DMS153 (cell line): ENCODE results near the gene FPR1.
"Not testable (repeated sequence)": the region's sequence is repeated elsewhere in the genome, so short reads cannot be mapped to it uniquely, and the experiment has no call there.

Experiments used
- DNase-seq: peaks from one replicate; lab custom pipeline; 2025; lab: John Stamatoyannopoulos, UW

The FPR1 gene

DNA sequence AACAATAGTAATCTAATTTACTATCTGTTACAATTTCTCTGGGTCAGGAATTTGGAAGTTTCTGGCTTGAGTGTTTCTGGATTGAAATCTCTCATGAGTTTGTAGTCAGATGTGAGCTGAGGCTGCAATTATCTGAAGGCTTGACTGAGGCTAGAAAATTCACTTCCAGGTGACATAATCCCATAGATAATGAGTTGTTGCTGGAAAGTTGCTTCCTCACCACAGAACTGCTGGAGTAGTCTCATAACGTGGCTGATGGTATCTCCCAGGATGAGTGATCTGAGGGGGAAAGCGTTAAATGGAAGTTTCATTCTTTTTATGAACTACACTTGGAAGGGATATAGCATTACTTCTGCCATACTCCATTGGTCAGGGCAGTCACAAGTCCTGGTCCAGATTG lies 28.0 kb upstream of the FPR1 start:
- DNase-seq, result no peak

DNA sequence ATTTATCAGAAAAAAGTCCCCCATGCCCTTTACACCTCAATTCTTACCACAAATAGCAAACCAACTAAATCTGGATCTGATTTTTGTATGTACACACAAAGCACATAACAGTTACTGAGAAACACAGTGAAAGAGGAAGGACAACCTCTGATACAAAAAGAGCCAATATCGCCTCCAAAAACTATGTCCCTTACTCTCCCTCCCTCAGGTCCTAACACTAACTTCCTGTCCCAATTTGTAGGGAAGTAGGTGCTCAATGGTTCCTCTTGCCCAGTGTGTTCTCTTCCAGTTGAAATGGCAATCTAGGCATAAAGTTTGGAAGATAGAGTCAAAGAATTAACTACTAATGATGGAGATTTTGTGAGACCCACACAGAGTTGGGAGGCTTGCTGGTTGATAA lies 27.5 kb upstream of the FPR1 start:
- DNase-seq, result no peak

DNA sequence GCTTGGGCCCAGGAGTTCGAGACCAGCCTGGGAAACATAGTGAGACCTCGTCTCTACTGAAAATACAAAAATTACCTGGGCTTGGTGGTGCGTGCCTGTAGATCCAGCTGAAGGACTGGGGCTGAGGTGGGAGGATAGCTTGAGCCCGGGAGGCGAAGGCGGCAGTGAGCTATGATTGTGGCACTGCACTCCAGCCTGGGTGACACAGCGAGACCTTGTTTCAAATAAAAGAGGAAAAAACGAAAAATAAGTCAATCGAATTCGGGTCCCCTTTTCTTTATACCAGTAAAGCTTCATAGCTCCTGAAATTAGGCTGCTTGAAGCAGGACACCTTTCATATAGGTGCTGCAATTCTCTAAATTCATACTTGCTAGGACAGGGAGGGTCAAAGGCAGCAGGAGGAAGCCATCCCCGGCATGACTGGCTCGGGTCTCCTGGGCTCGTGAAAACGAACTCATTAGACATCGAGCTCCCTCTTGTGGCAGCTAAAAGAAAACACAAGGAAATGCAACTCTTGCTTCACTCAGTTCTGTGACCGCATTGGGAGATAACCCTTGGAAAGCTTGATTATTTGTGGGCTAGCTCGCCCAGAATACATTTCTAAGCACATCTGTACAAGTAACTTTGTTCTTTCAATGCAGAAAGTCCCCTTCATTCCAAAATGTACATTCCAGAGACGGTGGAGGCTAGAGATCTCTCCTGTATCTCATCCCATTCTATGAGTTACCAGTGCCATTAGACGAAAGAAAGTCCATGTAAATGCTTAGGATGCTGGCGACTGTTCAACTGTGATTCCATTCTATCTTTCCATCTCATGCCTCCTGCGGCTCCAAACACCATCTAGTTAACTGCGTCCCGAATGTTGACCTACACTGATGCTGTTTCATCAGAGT lies 26.1 kb upstream of the FPR1 start:
- DNase-seq, result peak; percentile 51

DNA sequence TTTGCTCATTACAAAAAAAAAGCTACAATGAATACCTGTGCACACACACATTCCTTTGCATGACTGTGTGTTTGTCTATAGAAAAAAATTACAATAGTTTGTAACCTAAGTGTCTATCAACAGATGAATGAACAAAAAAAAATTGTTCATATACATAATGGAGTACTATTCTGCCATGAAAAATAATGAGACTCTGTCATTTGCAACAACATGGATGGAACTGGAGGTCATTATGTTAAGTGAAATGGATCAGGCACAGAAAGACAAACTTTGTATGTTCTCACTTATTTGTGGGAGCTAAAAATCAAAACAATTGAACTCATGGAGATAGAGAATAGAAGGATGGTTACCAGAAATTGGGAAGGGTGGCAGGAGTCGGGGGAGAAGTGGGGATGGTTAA lies 24.9 kb upstream of the FPR1 start:
- DNase-seq, result not testable (repeated sequence)

DNA sequence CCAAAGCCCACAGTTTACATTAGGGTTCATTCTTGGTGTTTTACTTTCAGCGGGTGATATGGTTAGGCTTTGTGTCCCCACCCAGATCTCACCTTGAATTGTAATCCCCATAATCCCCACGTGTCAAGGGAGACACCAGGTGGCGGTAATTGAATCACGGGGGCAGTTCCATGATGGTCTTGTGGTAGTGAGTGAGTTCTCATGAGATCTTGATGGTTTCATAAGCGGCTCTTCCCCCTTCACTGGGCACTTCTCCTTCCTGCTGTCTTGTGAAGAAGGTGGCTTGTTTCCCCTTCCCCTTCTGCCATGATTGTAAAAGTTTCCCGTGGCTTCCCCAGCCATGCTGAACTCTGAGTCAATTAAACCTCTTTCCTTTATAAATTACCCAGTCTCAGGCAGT lies 21.3 kb upstream of the FPR1 start:
- no peak for DNase-seq

DNA sequence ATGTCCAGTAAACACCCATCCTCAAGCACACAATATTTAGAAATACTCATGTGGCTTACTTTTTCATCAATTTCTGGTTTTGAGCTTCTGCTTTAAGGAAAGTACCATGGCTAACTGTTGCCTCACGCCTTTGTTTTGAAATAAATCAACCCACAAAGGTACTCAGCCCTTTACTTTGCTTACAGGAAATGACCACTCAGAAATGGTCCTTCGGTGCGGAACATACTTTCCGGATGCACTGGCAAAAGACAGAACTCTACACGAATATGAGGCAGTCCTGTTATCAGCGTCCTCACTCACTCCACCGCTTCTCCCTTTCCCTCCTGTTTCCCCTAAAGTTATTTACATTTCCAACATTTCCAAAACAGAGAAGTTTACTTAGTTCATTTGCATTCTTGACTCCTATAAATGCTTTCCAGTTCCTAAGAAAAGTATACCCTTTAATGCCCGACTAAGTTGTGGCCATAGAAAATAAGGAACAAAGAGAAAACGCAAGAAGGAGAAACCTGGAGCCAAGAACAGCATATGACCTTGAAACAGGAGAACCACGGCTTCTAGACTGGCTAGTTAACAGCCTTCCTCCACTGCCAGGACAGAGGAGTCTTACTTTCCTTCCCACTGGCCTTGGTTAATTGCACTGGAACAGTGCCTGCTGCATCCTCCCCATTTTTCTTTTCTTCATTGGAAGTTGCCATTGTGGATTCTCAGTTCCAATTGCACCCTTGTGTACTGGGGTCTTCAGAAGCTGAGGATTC lies 19.9 kb upstream of the FPR1 start:
- DNase-seq, result no peak

DNA sequence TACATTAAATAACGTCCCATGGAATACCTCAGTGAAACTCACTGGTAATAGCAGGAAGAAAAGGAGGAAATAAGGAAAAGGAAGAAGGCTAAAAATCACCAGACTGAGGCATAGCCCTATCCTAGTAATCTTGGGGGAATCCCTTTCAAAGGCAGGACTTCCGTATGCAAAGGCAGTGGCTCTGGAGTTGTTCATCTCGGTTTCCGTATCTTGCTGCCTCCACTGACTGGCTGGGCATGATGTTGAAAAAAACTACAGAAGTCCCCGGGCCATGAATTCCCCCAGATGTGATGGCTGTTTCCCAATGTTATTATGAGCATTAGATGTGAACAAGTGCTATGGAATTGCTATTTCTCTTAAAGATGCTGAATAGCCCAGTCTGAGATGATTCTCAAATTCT lies 14.8 kb upstream of the FPR1 start:
- no peak for DNase-seq

DNA sequence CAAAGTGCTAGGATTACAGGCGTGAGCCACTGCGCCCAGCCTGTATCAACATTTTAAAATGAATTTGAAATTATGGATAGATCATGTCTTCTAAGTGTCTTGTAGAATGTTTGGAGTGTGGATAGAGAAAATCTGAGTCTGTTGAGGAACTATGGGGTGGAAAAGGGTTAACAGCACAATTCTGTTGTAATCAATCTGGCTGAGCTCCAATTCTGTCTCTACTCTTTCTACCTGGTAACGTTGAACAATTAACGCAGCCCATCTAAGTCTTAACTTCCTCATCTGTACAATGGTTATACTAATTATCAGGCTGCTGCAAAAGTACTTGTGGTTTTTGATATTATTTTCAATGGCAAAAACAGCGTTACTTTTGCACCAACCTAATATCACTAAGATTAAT lies 13.4 kb upstream of the FPR1 start:
- no peak for DNase-seq

DNA sequence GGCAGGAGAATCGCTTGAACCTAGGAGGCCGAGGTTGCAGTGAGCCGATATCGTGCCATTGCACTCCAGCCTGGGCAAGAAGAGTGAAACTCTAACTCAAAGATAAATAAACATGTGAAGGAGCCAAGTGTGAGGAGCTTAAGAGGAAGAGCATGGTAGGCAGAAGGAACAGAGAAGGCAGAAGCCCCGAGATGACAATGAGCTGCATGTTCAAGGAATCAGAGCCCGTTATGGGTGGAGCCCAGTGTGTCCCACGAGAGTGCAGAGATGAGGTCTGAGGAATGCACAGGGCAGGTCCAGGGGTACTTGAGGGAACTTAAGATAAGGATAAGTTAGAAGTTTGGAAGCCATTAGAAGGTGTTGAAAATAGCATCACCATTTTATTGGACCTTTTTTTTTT lies 10.0 kb upstream of the FPR1 start:
- DNase-seq, result no peak

DNA sequence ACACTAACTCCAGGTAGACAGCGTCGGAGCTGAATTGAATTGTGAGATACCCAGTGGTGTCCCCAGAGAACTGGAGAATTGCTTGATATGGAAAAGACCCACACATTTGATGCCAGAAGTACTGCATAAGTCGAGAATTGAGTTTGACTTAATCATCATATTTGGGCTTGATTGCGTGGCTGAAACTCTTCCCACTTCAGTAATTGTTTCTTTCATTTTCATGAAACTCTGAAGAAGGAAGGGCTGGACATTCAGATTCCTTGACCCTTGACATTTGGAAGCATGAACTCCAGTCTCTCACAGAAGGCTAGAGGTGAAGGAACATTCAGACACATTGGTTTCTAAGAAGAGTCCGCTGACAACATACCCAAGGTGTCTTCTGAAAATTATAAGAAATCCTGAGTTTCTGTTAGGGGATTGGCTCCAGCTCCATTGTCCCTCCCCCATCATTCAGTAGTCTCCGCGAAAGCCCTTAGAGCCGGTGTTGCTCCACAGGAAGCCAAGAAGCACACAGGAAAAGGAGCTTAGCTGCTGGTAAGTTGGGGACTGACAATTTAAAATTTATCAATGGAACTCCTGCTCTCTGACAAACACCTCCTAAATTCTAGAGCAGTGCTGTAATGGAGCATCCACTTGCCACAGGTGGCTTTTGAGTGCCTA lies 9.1 kb upstream of the FPR1 start, which contains the start of gene FPR2:
FPR2 (plus strand) TSS at position 484 of the 660 bp plus-strand sequence. CDS start 7,479 bp downstream, outside the sequence.
- DNase-seq, result no peak

DNA sequence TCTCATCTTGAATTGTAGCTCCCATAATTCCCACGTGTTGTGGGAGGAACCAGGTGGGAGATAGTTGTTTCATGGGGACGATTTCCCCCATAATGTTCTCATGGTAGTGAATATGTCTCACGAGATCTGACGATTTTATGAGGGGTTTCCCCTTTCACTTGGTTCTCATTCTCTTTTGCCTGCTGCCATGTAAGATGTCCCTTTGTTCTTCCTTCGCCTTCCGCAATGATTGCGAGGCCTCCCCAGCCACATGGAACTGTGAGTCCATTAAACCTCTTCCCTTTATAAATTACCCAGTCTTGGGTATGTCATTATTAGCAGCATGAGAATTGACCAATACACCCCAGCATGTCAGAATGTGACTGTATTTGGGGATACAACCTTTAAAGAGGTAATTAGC lies 3.9 kb upstream of the FPR1 start:
- no peak for DNase-seq

DNA sequence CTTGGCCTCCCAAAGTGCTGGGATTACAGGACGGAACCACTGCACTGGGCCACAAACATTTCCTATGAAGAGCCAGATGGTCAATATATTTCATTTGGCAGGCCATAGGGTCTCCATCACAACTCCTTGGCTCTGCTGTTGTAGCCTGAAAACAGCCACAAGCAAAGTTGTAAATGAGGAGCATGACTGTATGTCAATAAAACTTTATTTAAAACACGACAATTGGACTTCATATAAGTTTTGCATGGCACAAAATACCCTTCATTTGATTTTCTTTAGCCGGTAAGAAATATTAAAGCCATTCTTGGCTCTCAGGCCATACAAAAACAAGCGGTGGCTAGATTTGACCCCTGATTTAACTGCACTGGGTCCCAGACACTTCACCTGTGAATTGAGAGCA lies 3.1 kb upstream of the FPR1 start:
- DNase-seq, result no peak

DNA sequence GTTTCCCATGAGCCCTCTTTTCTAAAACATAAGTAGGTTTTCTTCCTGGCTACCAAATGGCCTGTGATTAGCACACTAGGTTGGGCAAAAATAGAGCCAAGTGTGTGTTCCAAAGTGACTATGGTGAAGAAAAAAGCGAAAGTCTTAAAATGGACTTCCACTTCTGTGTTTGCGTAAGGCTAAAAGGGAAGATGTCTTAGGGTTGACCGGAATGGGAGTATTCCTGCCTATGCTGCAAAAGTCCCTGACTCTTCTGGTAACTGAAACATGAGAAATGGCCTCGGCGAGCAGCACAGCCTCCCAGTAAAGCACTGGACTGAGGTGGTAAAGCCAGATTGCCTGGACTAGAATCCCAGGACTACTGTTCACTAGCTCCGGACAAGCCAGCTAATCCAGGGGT lies 2.4 kb upstream of the FPR1 start:
- no peak for DNase-seq

DNA sequence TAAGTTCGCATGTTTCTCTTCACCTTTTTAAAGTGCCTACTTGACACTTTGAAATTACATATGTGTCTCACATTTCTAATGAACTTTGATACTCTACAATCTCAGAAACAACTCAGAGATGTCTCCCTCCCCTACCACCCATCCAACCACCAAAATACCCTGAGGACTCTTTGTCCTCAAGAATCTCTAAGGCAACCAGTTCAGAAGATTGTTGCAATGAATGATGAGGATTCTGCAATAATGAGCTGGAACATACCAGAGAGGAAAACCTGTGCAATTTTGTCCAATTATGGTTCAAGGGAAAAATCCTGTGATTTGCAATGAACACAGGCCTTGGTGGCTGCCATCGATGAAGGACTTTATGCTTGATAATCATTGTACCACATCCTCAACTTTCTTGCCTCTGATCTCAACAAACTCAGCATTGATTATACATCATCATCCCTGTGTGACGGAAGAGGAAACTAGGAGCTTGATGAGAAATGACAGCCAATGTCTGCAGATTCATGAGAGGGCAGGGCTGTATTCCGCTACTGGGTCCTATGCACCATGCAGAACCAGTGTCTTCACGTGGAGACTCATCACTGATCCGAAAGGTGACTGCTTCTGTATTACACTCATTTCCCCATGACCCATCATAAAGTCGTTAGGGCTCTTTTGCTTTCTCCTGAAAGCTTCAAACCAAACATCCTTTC lies 1.1 kb downstream of the FPR1 start:
- DNase-seq, result no peak

DNA sequence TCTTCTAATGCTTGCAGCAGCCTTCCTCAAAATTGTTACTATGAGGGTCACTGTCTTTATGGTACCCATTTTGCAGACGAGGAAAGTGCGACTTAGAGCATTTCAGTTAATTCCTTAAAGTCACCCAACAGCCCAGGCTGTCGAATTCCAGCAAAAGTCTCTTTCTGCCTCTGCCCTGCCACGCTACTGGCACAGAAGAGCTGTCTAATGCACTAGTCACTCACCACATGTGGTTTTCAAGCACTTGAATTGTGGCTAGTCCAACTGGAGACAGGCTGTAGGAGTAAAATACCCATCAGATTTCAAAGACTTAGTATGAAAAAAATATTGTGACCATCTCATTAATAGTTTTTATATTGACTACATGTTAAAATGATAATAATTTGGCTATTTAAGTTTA lies 1.7 kb downstream of the FPR1 start:
- no peak for DNase-seq

DNA sequence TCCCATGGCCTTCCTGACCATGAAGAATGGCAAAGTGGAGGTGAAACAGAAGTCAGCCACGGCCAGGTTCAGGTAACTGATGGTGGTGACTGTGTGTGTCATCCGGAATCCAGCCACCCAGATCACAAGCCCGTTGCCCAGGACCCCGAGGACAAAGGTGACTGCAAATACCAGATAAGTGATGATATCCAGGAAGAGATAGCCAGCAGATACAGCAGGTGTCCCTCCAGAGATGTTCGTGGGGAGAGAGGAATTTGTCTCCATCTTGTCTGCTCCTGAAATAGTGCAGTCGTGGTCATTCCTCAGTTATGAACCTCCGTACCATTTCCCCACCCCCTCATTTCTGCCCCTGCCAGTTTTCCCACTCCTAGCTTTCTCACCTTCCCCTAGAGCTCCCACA lies 4.9 kb downstream of the FPR1 start:
- DNase-seq, result no peak

DNA sequence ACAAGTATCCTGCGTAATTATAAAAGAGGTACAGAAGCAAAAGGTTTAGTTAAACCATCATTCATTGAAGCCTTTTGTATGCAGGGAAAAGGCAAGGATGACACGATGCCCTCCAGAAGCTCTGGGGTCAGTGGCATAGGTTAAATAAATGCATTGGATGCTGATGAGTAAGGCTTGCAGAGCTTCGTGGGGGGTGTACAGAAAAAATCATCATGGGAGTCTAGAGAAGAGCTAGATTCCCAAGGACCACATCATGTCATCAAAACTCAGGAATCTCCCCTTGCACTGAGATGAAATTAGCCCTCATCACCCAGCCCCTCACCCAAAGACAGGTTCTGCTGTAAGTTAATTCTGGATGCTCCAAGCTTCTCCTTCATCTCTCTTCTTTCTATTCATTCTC lies 8.3 kb downstream of the FPR1 start:
- DNase-seq, result no peak

DNA sequence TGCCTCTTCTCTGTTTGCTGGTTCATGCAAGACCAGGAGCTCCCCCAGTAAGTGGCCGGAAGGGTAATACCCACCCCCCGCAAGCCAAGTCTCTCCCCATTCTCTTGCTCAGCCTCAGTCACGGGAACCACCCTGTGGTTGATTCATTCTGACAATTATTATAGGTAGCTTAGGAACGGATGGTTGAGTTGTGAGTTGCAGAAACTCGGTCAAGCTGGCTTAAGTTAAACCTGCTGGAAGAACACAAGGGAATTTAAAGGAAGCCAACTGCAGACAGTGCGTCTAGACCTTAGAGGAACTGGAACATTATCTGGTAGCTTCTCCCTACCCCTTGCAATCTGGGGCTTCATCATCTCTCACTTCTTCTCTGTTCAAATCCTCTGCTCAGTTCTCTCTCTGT lies 8.9 kb downstream of the FPR1 start:
- no peak for DNase-seq

DNA sequence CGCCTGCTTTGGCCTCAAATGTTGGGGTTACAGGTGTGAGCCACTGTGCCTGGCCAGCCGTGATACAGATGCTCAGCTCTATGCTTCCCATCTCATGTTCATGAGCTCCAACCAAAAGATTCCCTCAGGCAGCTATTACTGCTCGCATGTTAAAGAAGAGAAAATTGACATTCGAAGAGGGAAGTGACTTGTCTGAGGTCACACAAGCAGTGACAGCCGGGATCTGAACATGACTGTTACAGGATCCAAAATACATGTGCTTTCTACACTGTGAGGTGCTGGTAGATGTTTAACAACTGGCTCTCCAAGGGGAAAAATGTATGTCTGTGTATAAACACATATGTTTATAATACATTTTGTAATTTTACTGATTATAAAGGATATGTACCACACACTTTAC lies 11.3 kb downstream of the FPR1 start:
- no peak for DNase-seq

DNA sequence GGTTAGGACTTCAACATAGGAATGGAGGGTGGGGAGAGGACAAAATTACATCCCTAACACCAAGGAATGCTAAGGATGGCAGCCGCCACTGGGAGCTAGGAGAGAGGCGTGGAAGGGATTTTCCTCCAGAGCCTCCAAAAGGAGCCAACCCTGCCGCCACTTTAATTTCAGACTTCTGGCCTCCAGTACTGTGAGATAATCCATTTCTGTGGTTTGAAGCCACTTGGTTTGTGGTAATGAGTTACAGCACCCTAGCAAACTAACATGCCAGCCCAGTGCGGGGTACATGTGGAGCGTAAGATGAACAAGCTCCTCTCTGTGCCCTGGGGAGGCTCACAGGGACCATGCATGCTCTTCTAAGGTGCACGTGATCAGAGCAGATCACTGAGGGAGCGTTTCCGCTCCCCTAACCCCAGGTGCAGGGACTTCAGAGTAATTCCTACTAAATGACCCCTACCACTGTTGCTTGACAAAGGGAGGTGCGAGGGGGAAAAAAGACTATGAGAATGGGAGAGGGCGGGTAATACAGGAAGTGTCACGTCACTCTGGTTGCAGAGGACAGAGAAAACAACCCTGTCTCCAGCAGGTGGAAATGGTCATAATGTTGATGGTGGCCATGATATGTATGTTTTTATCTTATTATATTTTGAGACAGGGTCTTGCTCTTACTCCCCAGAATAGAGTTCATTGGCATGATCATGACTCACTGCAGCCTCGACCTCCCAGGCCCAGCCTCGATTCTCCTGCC lies 12.0 kb downstream of the FPR1 start:
- DNase-seq, result no peak

DNA sequence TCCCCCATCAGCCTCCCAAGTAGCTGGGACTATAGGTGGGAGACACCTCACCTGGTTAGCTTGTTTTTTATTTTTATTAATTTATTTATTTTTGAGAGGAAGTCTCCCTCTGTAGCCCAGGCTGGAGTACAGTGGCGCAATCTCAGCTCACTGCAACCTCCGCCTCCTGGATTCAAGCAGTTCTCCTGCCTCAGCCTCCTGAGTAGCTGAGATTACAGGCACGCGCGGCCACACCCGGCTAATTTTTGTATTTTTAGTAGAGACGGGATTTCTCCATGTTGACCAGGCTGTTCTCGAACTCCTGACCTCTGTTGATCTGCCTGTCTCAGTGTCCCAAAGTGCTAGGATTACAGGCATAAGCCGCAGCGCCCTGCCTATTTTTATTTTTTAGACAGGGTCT lies 13.2 kb downstream of the FPR1 start:
- not testable (repeated sequence) for DNase-seq

DNA sequence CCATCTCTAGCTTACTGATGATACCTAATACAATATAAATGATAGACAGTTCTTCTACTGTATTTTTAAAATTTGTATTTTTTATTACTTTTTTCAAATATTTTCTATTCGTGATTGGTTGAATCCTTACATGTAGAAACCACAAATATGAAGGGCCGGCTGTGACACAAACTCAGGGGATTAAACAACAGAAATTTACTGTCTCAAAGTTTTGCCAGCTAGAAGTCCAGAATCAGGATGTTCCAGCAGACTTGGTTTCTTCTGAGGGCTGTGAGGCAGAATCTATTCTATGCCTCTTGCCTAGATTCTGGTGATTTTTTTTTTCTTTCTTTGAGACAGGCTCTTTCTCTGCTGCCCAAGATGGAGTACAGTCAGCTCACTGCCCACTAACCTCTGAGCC lies 13.8 kb downstream of the FPR1 start:
- DNase-seq, result no peak
